OCI-LY3 (cell line): ENCODE measurements around the gene TEDC1.

Experiments used
- EZH2phosphoT487 ChIP-seq: fragments of 200-600 bp; shearing (Covaris generic); IDR thresholded peaks from 2 replicates; pipeline ENCODE4 v1.6.1; 2018; ENCODE audit warnings: antibody characterized with exemption, mixed run types, low read depth
- TF ChIP-seq, protein P1 (sequence below): fragments of 200-600, 300-600 bp; sonication (generic); IDR thresholded peaks from 2 replicates; pipeline ENCODE4 v1.5.1; 2014; ENCODE audit warnings: antibody characterized with exemption, low read length, low read depth

- TF ChIP-seq, protein P1, sequence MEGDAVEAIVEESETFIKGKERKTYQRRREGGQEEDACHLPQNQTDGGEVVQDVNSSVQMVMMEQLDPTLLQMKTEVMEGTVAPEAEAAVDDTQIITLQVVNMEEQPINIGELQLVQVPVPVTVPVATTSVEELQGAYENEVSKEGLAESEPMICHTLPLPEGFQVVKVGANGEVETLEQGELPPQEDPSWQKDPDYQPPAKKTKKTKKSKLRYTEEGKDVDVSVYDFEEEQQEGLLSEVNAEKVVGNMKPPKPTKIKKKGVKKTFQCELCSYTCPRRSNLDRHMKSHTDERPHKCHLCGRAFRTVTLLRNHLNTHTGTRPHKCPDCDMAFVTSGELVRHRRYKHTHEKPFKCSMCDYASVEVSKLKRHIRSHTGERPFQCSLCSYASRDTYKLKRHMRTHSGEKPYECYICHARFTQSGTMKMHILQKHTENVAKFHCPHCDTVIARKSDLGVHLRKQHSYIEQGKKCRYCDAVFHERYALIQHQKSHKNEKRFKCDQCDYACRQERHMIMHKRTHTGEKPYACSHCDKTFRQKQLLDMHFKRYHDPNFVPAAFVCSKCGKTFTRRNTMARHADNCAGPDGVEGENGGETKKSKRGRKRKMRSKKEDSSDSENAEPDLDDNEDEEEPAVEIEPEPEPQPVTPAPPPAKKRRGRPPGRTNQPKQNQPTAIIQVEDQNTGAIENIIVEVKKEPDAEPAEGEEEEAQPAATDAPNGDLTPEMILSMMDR = no peak
- no peak for TF ChIP-seq EZH2phosphoT487
These were observed 26.5 kb upstream of the TEDC1 start for GRCh38 chr14:105464501-105464900.
